ENCODE measurements around the gene VSTM2B.

The VSTM2B gene

GRCh38 chr19:29586401-29586800 is 60.6 kb downstream of the VSTM2B start:
- no peak for TF ChIP-seq CTCF (conservative IDR thresholded peaks at IDR 0.05; ENCODE audit: low read length)
- peak; percentile 7 for DNase-seq (ENCODE audit: low read depth)

GRCh38 chr19:29587059-29587458 is 61.3 kb downstream of the VSTM2B start:
- no peak overlapping the region for H3K4me3 ChIP-seq (ENCODE audit: low read length)
- no peak for DNase-seq (ENCODE audit: low read depth)
- TF ChIP-seq CTCF (conservative IDR thresholded peaks at IDR 0.05; ENCODE audit: low read length): no peak

More at GRCh38 chr19:29586401-29586800, 60.6 kb downstream of the VSTM2B start:
- H3K4me3 ChIP-seq (ENCODE audit: low read length): no peak overlapping the region

DNA sequence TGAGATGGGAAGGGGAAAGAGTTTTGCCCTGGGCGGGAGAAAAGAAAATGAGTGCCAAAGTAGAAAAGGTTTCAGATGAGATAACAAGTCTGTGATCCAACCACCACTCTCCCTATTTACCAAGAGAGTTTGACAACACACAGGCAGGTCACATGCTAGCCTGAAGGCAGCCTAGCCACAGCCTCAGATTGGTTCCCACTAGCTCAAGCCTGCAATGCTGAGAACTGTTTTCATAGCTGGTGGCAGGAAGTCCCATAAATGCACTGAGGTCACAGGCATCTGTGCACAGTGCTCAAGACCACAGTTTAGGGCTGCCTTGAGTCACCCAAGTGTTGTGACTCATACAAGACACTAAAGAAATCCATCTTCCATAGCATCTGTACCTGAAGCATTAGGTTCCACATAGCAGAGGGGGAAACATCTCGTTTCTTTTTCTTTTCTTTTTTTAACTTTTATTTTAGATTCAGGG is 61.8 kb downstream of the VSTM2B start:
- peak; percentile 33 for DNase-seq (ENCODE audit: low read depth)
- no peak for TF ChIP-seq CTCF (conservative IDR thresholded peaks at IDR 0.05; ENCODE audit: low read length)

GRCh38 chr19:29588095-29588494 is 62.3 kb downstream of the VSTM2B start:
- DNase-seq (ENCODE audit: low read depth): no peak
- TF ChIP-seq CTCF (conservative IDR thresholded peaks at IDR 0.05; ENCODE audit: low read length): no peak
- no peak overlapping the region for H3K4me3 ChIP-seq (ENCODE audit: low read length)

More for the DNA sequence above, 61.8 kb downstream of the VSTM2B start:
- H3K4me3 ChIP-seq (ENCODE audit: low read length): no peak overlapping the region

DNA sequence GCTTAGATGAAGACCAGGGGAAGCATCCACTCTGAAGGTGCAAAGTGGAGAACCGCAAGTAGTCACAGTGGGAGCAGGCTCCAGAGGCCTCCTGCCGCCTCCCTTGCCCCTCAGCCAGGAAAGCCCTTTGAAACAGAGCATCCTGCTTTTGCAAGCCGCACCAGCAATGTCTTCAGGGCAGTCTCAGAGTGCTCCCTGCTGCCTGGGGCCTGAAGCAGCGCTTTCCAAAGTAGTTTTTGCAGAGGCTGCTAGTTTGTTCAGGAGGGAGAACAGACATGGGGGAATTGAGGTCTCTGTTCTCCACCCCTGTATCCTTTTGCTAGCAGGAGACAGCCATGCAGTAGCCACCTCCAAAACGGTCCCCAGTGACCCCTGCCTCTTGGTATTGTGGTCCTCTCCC is 64.5 kb downstream of the VSTM2B start:
- DNase-seq (ENCODE audit: low read depth): no peak
- no peak overlapping the region for H3K4me3 ChIP-seq (ENCODE audit: low read length)
- no peak for TF ChIP-seq CTCF (conservative IDR thresholded peaks at IDR 0.05; ENCODE audit: low read length)

DNA sequence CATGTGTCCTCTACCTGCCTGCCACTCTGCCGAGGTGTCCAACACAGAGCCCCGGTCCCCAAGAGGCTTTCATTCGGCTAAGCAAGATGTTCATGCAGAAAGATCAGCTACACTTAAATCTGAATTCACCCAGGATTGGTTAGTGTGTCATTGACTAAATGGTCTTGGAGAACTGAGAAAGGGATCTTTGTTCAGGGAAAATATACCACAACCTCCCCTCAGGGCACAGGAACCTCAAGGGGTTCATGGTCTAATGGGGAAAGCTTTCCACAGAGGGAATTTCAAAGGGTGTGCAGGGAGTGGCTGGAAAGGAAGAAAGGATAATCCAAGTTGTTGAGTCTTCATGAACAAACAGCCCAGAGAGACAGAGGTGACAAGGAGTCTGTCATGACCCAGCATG is 65.9 kb downstream of the VSTM2B start:
- H3K4me3 ChIP-seq (ENCODE audit: low read length): no peak overlapping the region
- TF ChIP-seq CTCF (conservative IDR thresholded peaks at IDR 0.05; ENCODE audit: low read length): no peak
- DNase-seq (ENCODE audit: low read depth): no peak

DNA sequence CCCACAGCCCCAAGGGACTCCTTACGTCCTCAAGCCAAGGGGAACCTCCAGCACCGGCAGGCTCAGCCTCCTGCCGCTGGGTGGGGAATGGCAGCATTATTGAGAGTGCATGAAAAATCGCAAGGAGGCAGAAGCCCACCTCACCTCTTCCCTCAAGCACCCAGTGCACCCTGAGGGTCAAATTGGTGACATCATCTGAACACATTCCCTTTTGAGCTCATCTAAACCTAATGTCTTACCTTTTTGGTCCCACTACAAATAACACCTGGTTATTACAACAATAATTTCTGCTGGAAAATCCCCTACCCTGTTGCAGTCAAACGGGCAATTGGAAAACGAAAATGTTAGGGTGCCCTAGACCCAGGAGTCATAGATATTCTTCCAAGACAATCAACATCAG is 68.1 kb downstream of the VSTM2B start:
- no peak for TF ChIP-seq CTCF (conservative IDR thresholded peaks at IDR 0.05; ENCODE audit: low read length)

More for the DNA sequence above, 68.1 kb downstream of the VSTM2B start:
- no peak overlapping the region for H3K4me3 ChIP-seq (ENCODE audit: low read length)
- no peak for DNase-seq (ENCODE audit: low read depth)
